GM19099 (cell line): ENCODE measurements around the gene PRAMEF9.
"Not testable (repeated sequence)": the region's sequence is repeated elsewhere in the genome, so short reads cannot be mapped to it uniquely, and the experiment has no call there.

Experiments
- POLR2A ChIP-seq: IDR thresholded peaks from 3 replicates; pipeline ENCODE4 v1.6.1; 2011; ENCODE audit warnings: low read depth; ENCODE audit not compliant: insufficient read length; ENCODE audit errors: extremely low read depth

PRAMEF9 gene

GRCh38 chr1:13171548-13171947 is at the start of gene PRAMEF9:
PRAMEF9 (plus strand) TSS chr1:13171848; CDS start chr1:13175281, 3,433 bp downstream.
- not testable (repeated sequence) for TF ChIP-seq POLR2A

- not testable (repeated sequence) for TF ChIP-seq POLR2A
Measured at GRCh38 chr1:13155909-13156308, 15.7 kb upstream of the PRAMEF9 start, which contains the start of gene PRAMEF26. PRAMEF26 (minus strand) TSS chr1:13156009; CDS start chr1:13153095, 2,914 bp downstream.

GRCh38 chr1:13165531-13165930 is 6.1 kb upstream of the PRAMEF9 start, which contains the start of gene HNRNPCL4:
HNRNPCL4 (minus strand) TSS chr1:13165631; CDS start chr1:13165467, 164 bp downstream.
- TF ChIP-seq POLR2A: not testable (repeated sequence)

- TF ChIP-seq POLR2A: not testable (repeated sequence)
Measured at GRCh38 chr1:13201309-13201708, 29.7 kb downstream of the PRAMEF9 start, which contains the start of gene PRAMEF13. PRAMEF13 (minus strand) TSS chr1:13201409; CDS start chr1:13199589, 1,820 bp downstream.

- no peak for TF ChIP-seq POLR2A
Measured at GRCh38 chr1:13224480-13225060, 52.9 kb downstream of the PRAMEF9 start.

GRCh38 chr1:13225675-13226204 is 54.1 kb downstream of the PRAMEF9 start, which contains the start of gene PRAMEF18:
PRAMEF18 (minus strand) TSS chr1:13226154; CDS start chr1:13226106, 48 bp downstream.
- not testable (repeated sequence) for TF ChIP-seq POLR2A

- TF ChIP-seq POLR2A: no peak
Measured at GRCh38 chr1:13228343-13228781, 56.7 kb downstream of the PRAMEF9 start.
